GM18867 (cell line): Measurements from ENCODE around the gene LLGL1.

ENCODE experiments used
- ATAC-seq: cut with Tn5 transposase; IDR thresholded peaks from one replicate; pipeline ENCODE4 v1.9.1; 2021; ENCODE audit warnings: mild to moderate bottlenecking, moderate library complexity; ENCODE audit not compliant: unreplicated experiment

LLGL1 gene

DNA sequence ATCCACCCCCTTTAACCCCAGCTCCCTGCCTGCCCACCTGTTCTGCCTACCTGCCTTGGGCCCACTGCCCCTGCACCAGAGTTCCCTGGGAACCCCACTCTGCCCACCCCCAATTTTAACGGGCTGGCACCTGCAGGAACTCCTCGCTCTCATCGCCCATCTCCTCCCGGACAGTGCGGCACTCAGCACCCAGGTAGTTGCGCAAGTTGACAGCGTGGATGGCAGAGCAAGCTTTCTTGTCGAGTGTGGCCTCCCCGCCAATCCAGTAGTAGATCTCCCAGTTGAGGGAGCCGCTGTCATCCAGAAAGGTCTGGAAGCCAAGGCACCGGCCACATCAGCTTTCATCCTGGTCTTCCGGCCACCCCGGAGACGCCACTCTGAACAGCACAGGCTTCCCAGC lies 25.3 kb downstream of the LLGL1 start:
- no peak for ATAC-seq

DNA sequence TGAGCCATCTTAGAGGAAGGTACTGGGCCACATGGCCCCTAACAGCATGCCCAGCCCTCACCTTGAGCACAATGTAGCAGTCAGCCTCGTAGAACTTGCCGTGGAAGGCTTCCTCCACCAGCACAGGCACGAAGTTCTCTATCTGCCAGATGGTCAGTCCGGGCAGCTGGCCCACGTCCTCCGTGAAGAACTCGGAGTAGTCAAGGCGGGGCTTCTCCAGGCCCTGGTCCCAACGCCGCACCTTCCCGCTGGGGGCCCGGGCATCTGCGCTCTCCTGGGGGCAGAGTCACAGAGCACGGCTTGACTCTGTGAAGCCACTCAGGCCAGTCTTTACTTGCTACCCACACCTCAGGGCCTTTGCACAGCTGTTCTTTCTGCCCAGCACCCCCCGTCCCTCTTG lies 25.8 kb downstream of the LLGL1 start:
- ATAC-seq = no peak

DNA sequence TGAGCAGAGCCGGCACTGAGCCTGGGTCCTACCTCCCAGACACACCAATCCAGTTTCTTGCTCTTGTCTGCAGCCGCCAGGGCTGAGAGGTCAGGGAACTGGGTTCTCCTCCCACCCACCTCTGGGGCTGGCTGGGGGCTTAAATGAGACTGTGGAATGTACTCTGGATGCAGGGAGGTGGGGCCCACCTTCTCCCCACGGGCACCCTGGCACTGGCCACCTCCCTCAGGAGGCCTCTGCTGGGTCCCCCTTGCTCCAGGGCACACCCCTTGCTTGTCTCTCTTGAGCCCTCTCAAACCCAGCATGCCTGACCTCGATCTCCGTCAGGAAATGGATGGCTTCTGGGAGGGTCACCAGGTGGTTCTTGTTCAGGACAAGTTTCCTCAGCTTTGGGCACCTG lies 26.7 kb downstream of the LLGL1 start:
- ATAC-seq = no peak

DNA sequence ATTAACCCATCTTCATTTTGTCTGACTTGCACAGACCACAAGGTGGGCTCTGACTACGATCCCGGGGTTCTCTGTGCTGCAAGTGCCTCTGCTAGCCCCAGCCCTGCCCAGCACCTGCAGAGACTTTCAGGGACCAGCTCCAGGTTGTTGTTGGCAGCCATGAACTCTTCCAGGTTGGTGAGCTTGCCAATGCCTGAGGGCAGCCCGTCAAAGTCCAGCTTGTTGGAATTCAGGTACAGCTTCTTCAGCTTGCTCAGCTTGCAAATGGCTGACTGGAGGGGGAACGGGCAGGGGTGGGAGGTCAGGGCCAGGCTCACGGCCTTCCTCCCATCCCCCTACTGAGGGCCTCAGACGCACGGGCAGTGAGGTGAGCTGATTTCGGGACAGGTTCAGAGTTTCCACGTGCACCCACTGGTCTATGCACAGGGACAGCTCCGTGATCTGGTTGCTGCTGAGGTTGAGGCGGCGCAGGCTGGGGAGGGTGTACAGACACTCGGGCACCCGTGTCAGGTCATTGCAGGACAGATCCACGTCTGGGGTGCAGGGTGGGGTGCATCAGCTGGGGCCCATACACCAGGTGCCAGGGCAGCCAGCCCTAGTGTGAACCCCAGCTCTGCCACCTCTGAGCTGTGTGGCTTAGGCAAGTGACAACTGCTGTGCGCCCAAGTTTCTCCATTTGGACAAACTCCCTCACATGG lies 27.9 kb downstream of the LLGL1 start:
- ATAC-seq = no peak

DNA sequence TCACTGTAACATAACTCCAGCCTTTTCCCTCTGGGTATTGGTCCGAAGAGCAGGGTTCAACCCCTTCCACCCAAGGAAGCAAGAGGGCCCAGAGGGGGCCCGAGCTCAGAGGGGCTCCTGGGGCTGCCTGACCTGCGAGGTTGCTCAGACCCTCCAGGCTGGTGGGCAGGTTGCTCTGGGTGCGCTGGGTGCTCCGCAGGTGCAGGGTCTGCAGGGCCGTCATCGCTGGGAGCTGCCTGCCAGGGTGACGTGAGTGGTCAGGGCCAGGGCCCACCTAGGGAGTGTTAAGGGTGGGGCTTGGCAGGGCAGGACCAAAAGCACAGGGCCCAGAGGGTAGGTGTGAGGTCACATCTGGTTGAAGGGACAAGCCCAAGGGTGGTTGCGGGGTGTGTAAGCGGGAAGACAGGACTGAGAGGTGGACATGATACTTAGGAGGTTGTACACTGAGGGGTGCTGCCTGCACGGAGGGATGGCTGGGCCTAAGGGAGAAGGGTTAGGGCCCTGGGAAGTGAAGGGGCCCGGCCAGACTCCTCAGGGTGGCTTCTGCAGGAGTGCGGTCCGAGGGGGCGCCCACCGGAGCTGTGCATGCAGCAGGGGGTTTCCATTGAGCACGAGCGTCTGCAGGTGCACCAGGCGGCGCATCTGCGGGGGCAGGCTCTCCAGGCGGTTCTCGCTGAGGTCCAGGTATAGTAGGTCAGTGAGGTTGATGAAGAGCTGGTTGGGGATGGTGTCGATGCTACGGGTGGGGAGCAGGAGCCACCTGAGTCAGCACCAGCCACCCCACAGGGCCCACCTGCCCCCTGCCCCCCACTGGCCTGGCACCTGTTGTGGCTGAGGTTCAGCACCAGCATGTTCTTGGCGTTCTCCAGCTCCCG lies 28.7 kb downstream of the LLGL1 start:
- ATAC-seq = no peak

DNA sequence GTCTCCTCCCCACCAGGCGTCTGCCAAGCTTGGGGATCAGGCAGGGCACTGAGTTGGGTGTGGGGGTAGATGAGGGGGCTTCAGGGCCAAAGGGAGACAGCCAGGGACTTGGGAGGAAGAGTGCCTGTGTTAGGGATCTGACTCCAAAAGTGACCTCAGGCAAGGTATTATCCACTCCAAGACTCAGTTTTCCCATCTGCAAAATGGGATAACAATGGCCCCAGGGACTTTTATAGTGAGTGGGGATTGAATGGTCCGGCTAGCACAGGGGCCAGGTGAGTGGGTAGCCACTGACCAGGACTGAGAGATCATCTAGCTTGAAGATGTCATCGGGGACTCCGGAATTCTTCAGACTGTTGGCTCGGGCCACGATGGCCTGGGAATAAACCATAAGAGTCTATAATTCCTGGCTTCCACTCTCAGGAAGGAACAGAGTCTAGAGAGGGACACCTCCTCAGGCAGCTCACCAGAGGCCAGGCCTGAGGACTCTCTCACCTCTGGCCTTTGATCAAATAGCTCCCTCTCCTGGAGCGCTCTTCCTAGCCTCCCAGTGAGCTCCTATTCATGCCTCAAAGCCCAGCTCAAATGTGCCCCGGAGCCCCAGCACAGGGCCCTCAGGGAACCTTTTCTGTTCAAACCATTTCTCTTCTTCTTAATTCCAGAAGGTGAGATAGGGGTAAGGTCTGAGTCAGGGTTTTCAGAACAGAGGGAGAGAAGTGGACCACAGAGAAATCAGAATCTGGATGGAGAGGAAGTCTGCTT lies 29.6 kb downstream of the LLGL1 start:
- no peak for ATAC-seq

DNA sequence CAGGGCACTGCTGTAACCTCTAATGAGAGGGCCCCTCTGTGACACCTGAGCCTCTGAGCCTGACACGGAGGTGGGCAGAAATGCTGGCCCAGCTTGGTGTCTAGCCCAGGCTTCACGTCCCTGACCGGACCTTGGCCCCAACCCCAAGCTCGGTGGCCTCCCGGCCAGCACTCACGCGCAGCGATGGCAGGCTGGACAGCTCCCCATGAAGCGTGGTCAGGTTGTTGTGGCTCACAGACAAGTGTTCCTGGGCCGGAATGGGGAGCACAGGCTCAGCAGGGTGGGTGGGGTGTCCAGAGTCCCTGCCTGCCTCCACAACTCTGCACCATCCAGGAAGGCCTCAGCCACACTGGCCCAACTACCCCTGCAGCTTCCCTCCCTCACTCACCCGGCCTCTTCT lies 30.9 kb downstream of the LLGL1 start:
- no peak for ATAC-seq

DNA sequence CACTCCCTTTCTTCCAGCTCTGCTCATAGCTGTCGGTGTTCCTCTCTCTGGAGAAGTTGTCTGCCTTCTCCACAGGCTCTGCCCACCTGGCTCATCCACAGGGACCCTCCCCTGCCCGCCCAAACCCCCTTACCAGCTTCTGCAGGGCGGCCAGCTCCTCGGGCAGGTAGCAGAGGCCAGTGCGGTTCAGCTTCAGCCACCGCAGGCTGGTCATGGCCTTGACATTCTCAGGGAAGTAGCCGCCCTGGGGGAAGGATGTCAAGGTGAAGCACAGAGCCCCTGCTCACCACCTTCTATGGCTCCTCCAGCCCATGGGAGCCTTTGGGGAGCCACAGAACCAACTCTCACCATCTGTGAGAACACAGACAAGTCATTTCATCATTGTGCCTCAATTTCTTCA lies 31.3 kb downstream of the LLGL1 start:
- no peak for ATAC-seq

DNA sequence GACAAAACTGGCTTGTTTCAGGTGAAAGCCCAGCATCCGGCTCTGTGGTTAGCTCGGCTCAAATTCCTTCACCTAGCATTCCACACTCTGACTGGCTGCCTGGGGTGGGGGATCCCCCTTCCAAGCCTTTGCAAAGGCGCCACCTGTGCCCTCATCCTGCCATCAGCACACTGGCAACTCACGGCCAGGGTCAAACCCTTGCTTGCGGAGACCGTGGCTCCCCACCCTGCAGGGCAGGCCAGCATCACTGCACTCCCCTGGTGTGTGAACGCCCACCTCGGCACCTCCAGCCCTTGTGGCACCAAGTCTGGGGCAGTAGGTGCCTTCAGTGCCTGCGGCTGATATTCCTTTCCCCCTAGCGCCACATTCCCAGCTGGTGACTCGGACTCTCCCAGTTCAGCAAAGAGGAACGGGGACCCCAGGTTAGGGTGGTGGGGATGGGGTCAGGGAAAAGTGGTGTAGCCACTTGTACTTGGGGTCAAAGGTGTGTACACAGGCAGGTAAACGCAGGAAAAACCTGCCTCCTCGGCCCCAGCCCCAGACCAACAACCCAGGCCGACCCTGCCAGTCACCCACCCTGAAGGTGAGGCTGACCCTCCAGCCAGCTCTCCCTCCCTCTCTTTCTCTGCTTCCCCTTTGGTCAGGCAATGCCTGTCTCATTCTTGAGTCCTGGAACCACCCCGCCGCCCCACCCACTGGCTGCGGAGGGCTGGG lies 32.0 kb downstream of the LLGL1 start:
- peak; percentile 3 for ATAC-seq

DNA sequence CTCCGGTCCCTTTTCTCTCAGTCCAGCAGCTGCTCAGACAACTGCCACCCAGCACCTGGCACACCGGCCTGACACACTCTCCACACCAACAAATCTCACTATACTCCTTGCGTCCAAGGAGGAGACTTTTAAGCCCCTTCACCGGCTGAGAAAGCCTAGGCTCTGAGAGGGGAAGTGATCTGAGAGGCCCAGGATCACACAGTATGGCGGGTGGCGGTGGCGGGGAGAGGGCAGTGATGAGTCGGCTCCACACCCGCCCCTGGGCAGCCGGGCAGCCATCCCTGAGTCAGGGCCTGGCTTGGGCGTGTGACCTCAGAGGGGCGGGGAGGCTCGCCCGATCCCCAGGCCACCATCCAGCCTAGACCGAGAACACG lies 32.5 kb downstream of the LLGL1 start:
- ATAC-seq = peak; percentile 28

DNA sequence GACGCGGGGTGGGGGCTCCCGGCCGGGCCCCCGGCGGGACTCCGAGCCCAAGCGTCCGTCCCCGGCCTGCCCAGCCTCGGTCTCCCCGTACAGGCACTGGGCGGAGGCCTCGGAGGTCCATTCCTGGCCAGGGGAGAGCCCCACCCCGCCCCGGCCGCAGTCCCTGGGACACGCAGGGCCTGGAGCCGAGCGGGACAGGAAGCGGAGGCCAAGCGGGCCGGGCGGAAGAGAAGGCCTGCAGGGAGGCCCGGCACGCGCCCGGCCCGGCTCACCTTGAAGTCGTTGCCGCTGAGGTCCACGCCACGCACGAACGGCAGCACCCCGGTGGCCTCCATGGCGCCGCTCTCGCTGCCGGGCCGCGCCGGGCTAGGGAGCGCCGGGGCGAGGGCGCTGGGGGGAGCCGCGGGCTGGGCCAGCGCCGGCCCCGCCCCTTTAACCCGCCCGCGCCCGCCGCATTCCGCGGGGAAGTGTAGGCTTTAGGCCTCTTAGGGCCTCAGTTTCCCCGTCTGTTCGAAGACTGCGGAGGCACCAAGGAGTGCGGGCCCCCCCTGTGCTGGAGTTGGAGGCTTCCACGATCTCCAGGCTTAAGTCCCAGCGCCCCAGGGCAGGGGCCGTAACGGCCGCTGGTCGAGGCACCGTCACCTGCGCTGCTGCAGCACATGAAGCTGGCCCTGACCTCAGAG lies 33.1 kb downstream of the LLGL1 start, which contains the start of gene FLII:
Gene FLII (minus strand): TSS at position 383 of the 683 bp plus-strand sequence. CDS start 48 bp downstream, at position 335.
- peak; percentile 28 for ATAC-seq

DNA sequence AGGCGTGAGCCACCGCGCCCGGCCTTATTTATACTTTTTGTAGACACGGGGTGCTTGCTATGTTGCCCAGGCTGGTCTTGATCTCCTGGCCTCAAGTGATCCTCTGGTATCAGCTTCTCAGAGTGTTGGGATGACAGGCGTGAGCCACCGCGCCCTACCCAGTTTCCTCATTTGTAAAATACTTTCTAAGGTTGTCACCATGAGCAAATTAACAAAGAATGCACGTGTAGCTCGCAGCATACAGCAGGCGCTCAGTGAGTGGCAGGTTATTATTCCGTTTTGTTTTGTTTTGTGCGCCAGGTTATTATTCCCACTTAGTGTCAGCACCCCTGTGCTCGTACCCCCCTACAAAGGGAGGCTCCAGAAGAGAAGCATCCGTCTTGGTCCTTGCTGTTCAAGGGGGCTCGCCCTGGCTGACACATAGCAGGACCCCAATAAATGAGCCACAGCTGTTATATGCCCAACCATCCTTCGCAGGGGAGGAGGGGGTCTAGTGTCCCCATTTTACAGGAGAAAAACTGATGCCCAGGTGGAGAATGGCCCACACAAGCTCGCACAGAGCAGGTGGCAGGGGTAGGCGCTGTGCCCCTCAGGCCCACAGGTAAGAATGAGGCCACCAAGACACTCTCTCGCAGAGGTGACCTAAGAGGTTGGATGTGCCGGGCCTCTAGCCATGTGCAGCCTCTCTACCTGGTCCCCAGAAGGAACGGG lies 34.3 kb downstream of the LLGL1 start:
- ATAC-seq = peak; percentile 2

DNA sequence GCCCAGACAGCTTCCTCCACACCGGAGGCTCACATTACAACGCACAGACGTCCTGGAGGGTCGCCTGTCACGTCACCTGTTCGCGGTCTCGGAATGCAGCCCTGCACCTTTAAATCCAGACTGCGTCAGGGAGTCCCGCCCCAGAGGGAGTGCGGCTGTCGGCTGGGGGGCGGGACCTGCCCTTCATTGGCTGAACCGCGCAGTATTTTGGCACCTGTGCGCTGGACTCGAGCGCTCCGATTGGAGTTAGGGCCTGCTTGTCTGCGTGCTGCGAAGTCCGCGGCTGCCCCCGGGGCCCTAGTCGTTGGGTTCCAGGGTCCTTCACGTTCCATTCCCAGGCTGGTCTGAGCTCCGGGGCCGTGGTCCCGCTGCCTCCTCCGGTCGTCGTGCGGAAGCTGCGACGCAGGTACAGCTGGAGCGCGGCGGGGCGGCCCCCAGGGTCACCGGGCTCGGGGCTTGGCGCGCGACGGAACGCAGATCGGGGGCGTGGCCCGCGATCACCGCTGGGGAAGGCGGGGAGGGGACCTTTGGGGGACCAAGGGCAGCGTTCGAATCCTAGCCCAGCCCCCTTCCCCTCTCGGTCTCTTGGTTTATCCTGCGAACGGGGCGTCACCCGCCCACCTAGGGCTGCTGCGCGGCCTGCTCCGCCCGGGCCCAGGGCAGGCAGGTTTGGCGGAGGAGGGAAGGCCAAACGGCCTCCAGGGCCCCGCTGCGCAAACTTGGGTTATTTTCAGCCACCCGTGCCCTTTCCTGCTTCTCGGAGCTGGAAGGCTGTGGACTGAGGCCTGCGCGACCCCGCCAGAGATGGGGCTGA lies 35.1 kb downstream of the LLGL1 start, which contains the start of gene MIEF2:
Gene MIEF2 (plus strand): TSS at position 331 of the 814 bp plus-strand sequence. CDS start 2,059 bp downstream, outside the sequence.
- ATAC-seq = peak; percentile 83

DNA sequence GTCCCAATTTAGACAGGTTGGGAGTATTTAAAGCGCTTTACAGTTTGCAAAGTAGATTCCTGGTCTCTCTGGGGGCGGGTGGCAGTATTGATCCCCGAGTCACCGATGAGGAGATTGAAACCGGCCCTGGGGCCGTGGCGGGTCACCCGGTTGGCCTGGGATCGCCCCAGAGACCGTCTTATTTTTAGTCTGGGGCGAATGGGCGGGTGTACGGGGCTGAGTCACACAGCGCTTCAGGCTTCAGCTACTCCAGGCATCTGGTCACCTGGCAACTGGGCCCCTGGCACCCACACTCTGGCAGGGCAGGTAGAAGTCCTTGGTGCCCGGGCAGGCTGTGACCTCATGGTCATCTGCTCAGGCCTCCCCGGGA lies 35.7 kb downstream of the LLGL1 start:
- peak; percentile 5 for ATAC-seq

DNA sequence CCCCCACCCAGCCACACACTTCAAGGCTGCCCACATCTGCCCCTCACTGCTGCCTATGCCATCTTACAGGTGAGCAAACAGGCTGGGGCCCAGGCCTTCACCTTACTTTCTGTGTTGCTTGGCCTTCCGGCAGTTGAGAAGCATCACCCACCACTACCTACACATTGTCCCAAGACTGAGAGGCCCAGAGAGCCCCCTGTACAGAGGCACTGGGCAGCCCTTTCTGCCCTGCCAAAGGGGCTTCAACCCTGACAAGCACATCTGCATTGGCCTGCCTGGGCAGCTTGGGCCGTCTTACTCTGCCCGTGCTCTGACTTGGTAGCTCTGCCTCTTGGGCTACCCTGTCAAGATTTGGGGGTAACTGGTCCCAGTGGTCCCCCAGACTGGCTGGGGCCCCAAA lies 36.2 kb downstream of the LLGL1 start:
- ATAC-seq = no peak

DNA sequence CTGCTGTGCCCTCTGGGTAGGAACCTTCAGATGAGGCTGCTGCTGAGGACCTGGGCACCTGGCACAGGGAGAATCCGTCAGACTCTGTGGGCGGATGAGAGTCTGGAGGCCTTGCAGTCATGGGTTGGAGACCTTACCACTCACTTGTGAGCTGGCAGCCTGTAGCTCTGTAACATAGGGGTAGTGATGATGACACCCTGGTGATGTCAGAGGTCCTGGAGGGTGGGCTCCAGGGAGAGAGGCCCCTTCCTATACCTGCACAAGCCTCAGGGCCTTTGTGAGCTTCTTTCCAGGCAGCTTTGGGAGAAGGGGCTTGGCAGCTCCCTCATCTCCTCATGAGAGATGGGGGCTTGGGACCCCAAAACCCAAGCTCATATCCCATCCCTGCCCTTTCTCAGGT lies 36.7 kb downstream of the LLGL1 start:
- no peak for ATAC-seq

DNA sequence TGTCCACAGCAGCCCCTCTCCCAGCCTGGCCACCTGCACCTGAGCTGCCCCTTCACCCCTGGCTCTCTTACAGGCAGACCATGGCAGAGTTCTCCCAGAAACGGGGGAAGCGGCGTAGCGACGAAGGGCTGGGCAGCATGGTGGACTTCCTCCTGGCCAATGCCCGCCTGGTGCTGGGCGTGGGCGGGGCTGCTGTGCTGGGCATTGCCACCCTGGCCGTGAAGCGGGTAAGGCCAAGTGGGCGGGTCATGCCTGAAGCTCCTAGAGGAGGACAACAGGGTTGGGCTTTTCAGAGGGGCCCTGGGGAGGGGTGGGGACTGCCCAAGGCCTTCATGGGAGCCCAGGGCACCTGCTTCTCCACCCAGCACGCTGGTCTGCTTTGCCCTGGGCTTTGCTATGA lies 37.2 kb downstream of the LLGL1 start:
- no peak for ATAC-seq

DNA sequence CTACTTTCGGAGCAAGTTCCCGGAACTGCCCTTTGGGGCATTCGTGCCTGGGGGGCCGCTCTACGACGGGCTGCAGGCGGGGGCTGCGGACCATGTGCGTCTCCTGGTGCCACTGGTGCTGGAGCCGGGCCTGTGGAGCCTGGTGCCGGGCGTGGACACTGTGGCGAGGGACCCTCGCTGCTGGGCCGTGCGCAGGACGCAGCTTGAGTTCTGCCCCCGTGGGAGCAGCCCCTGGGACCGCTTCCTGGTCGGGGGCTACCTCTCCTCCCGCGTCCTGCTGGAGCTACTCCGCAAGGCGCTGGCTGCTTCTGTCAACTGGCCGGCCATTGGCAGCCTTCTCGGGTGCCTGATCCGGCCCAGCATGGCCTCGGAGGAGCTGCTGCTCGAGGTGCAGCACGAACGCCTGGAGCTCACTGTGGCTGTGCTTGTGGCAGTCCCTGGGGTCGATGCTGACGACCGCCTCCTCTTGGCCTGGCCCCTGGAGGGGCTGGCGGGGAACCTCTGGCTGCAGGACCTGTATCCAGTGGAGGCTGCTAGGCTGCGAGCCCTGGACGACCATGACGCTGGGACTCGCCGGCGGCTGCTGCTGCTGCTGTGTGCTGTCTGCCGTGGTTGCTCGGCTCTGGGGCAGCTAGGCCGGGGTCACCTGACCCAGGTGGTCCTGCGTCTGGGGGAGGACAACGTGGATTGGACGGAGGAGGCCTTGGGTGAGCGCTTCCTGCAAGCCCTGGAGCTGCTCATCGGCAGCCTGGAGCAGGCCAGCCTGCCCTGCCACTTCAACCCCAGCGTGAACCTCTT lies 38.6 kb downstream of the LLGL1 start:
- ATAC-seq = no peak
